ENCODE data around the gene LHFPL3.
"Not testable (repeated sequence)": the region's sequence is repeated elsewhere in the genome, so short reads cannot be mapped to it uniquely, and the experiment has no call there.

Gene LHFPL3

GRCh38 chr7:104655592-104655991, 327.2 kb downstream of the LHFPL3 start:
- no peak overlapping the region for H3K27ac ChIP-seq
- no peak for TF ChIP-seq Cebpa-rat (IDR thresholded peaks at IDR 0.05)
- no peaks in the 10 kb centered on the region for H3K4me1 ChIP-seq
- no peak overlapping the region for H3K4me3 ChIP-seq
- H3K9me3 ChIP-seq, result no peaks in the 10 kb centered on the region
- H4K20me1 ChIP-seq, result no peaks in the 10 kb centered on the region
- H3K9ac ChIP-seq, result no peak overlapping the region
- H3K27me3 ChIP-seq, result no peaks in the 10 kb centered on the region
- no peaks in the 10 kb centered on the region for H3K36me3 ChIP-seq
- H3K4me2 ChIP-seq, result no peak overlapping the region

GRCh38 chr7:104656467-104656866, 328.1 kb downstream of the LHFPL3 start:
- no peak for TF ChIP-seq Cebpa-rat (IDR thresholded peaks at IDR 0.05)
- no peak overlapping the region for H3K9ac ChIP-seq
- no peaks in the 10 kb centered on the region for H3K9me3 ChIP-seq
- H3K4me1 ChIP-seq, result no peaks in the 10 kb centered on the region
- no peaks in the 10 kb centered on the region for H3K27me3 ChIP-seq
- H3K36me3 ChIP-seq, result no peaks in the 10 kb centered on the region
- H4K20me1 ChIP-seq, result no peaks in the 10 kb centered on the region
- no peak overlapping the region for H3K27ac ChIP-seq
- no peak overlapping the region for H3K4me3 ChIP-seq
- H3K4me2 ChIP-seq, result no peak overlapping the region

- Histone ChIP-seq H3K36me3 (no peaks in the 10 kb centered on the region), H3K4me1 (no peaks in the 10 kb centered on the region), H3K9ac (no peak overlapping the region), H3K4me2 (no peak overlapping the region), H3K4me3 (no peak overlapping the region), H4K20me1 (no peaks in the 10 kb centered on the region), H3K9me3 (no peaks in the 10 kb centered on the region), H3K27ac (no peak overlapping the region), H3K27me3 (no peaks in the 10 kb centered on the region)
- no peak for TF ChIP-seq Cebpa-rat (IDR thresholded peaks at IDR 0.05)
These were observed 328.7 kb downstream of the LHFPL3 start for GRCh38 chr7:104657134-104657533.

GRCh38 chr7:104661575-104661974, 333.2 kb downstream of the LHFPL3 start:
- Histone ChIP-seq H3K9me3 (no peaks in the 10 kb centered on the region), H3K27ac (no peak overlapping the region), H3K4me1 (no peaks in the 10 kb centered on the region), H4K20me1 (no peaks in the 10 kb centered on the region), H3K9ac (no peak overlapping the region), H3K27me3 (no peaks in the 10 kb centered on the region), H3K36me3 (no peaks in the 10 kb centered on the region), H3K4me3 (no peak overlapping the region), H3K4me2 (no peak overlapping the region)
- TF ChIP-seq Cebpa-rat (IDR thresholded peaks at IDR 0.05), result no peak

- Histone ChIP-seq H3K9ac (no peak overlapping the region), H3K27ac (no peak overlapping the region), H3K4me2 (no peak overlapping the region), H3K9me3 (no peaks in the 10 kb centered on the region), H4K20me1 (no peaks in the 10 kb centered on the region), H3K27me3 (no peaks in the 10 kb centered on the region), H3K4me1 (no peaks in the 10 kb centered on the region), H3K4me3 (no peak overlapping the region), H3K36me3 (no peaks in the 10 kb centered on the region)
- no peak for TF ChIP-seq Cebpa-rat (IDR thresholded peaks at IDR 0.05)
These were observed 336.2 kb downstream of the LHFPL3 start for GRCh38 chr7:104664648-104665047.

GRCh38 chr7:104677587-104677986, 349.2 kb downstream of the LHFPL3 start:
- TF ChIP-seq Cebpa-rat (IDR thresholded peaks at IDR 0.05), result no peak

GRCh38 chr7:104679085-104679484, 350.7 kb downstream of the LHFPL3 start:
- H3K4me1 ChIP-seq, result no peaks in the 10 kb centered on the region
- no peaks in the 10 kb centered on the region for H4K20me1 ChIP-seq
- H3K4me2 ChIP-seq, result no peak overlapping the region
- no peaks in the 10 kb centered on the region for H3K27me3 ChIP-seq
- H3K36me3 ChIP-seq, result no peaks in the 10 kb centered on the region
- H3K4me3 ChIP-seq, result no peak overlapping the region
- no peak overlapping the region for H3K9ac ChIP-seq
- TF ChIP-seq Cebpa-rat (IDR thresholded peaks at IDR 0.05), result no peak
- H3K9me3 ChIP-seq, result no peaks in the 10 kb centered on the region
- no peak overlapping the region for H3K27ac ChIP-seq

More at GRCh38 chr7:104677587-104677986, 349.2 kb downstream of the LHFPL3 start:
- Histone ChIP-seq H3K4me3 (no peak overlapping the region), H3K27ac (no peak overlapping the region), H3K27me3 (no peaks in the 10 kb centered on the region), H3K36me3 (no peaks in the 10 kb centered on the region), H4K20me1 (no peaks in the 10 kb centered on the region), H3K4me2 (no peak overlapping the region), H3K9ac (no peak overlapping the region), H3K9me3 (no peaks in the 10 kb centered on the region), H3K4me1 (no peaks in the 10 kb centered on the region)

- no peak overlapping the region for H3K4me2 ChIP-seq
- H3K9ac ChIP-seq, result no peak overlapping the region
- no peak overlapping the region for H3K27ac ChIP-seq
- no peaks in the 10 kb centered on the region for H3K36me3 ChIP-seq
- H3K4me3 ChIP-seq, result no peak overlapping the region
- no peaks in the 10 kb centered on the region for H4K20me1 ChIP-seq
- no peaks in the 10 kb centered on the region for H3K4me1 ChIP-seq
- no peaks in the 10 kb centered on the region for H3K27me3 ChIP-seq
- TF ChIP-seq Cebpa-rat (IDR thresholded peaks at IDR 0.05), result no peak
- H3K9me3 ChIP-seq, result no peaks in the 10 kb centered on the region
These were observed 357.9 kb downstream of the LHFPL3 start for GRCh38 chr7:104686286-104686685.

GRCh38 chr7:104694710-104695109, 366.3 kb downstream of the LHFPL3 start:
- no peak overlapping the region for H3K4me2 ChIP-seq
- H3K9me3 ChIP-seq, result peaks cover 14% of the 10 kb centered on the region
- no peak overlapping the region for H3K4me3 ChIP-seq
- H3K9ac ChIP-seq, result no peak overlapping the region
- H3K27ac ChIP-seq, result no peak overlapping the region
- no peaks in the 10 kb centered on the region for H4K20me1 ChIP-seq
- no peaks in the 10 kb centered on the region for H3K4me1 ChIP-seq
- no peak for TF ChIP-seq Cebpa-rat (IDR thresholded peaks at IDR 0.05)
- H3K36me3 ChIP-seq, result no peaks in the 10 kb centered on the region
- H3K27me3 ChIP-seq, result no peaks in the 10 kb centered on the region

GRCh38 chr7:104695563-104695962, 367.2 kb downstream of the LHFPL3 start:
- H3K4me1 ChIP-seq, result no peaks in the 10 kb centered on the region
- TF ChIP-seq Cebpa-rat (IDR thresholded peaks at IDR 0.05), result no peak

GRCh38 chr7:104700336-104700735, 371.9 kb downstream of the LHFPL3 start:
- no peaks in the 10 kb centered on the region for H4K20me1 ChIP-seq
- H3K9ac ChIP-seq, result no peak overlapping the region
- H3K27ac ChIP-seq, result no peak overlapping the region
- H3K36me3 ChIP-seq, result no peaks in the 10 kb centered on the region
- H3K4me2 ChIP-seq, result no peak overlapping the region
- no peaks in the 10 kb centered on the region for H3K27me3 ChIP-seq
- no peaks in the 10 kb centered on the region for H3K9me3 ChIP-seq
- no peak for TF ChIP-seq Cebpa-rat (IDR thresholded peaks at IDR 0.05)
- H3K4me1 ChIP-seq, result no peaks in the 10 kb centered on the region
- H3K4me3 ChIP-seq, result no peak overlapping the region

More at GRCh38 chr7:104695563-104695962, 367.2 kb downstream of the LHFPL3 start:
- no peak overlapping the region for H3K27ac ChIP-seq
- H3K4me2 ChIP-seq, result no peak overlapping the region
- no peaks in the 10 kb centered on the region for H3K27me3 ChIP-seq
- peaks cover 14% of the 10 kb centered on the region for H3K9me3 ChIP-seq
- no peak overlapping the region for H3K4me3 ChIP-seq
- H3K9ac ChIP-seq, result no peak overlapping the region
- no peaks in the 10 kb centered on the region for H4K20me1 ChIP-seq
- no peaks in the 10 kb centered on the region for H3K36me3 ChIP-seq

- H3K27ac ChIP-seq, H4K20me1 ChIP-seq, H3K9me3 ChIP-seq, H3K4me2 ChIP-seq, H3K4me1 ChIP-seq, H3K9ac ChIP-seq, H3K27me3 ChIP-seq, H3K36me3 ChIP-seq, H3K4me3 ChIP-seq: not testable (repeated sequence)
These were observed 392.6 kb downstream of the LHFPL3 start for GRCh38 chr7:104721027-104721426.

All from BLaER1 (cell line).